HEK293T (cell line): ENCODE results near the gene DIAPH3.

Experiments used
- BHLHE40 ChIP-seq: fragments of 450-650 bp; IDR thresholded peaks from 2 replicates; pipeline ENCODE4 v1.6.1; 2016; ENCODE audit warnings: mild to moderate bottlenecking, moderate library complexity, borderline replicate concordance
- CTBP1 ChIP-seq: fragments of 450-650 bp; IDR thresholded peaks from 2 replicates; pipeline ENCODE4 v1.6.1; 2016; ENCODE audit warnings: borderline replicate concordance
- ELF4 ChIP-seq: fragments of 450-650 bp; IDR thresholded peaks from 2 replicates; pipeline ENCODE4 v1.6.1; 2017; ENCODE audit warnings: antibody characterized with exemption
- FOXA1 ChIP-seq: fragments of 450-650 bp; IDR thresholded peaks from 2 replicates; pipeline ENCODE4 v1.6.1; 2016; ENCODE audit warnings: mild to moderate bottlenecking
- FOXK2 ChIP-seq: fragments of 450-650 bp; IDR thresholded peaks from 2 replicates; pipeline ENCODE4 v1.6.1; 2016; ENCODE audit warnings: mild to moderate bottlenecking
- FOXM1 ChIP-seq: fragments of 450-650 bp; IDR thresholded peaks from 2 replicates; pipeline ENCODE4 v1.6.1; 2017; ENCODE audit warnings: mild to moderate bottlenecking, borderline replicate concordance
- HDGF ChIP-seq: fragments of 450-650 bp; IDR thresholded peaks from 2 replicates; pipeline ENCODE4 v1.6.1; 2017; ENCODE audit warnings: antibody characterized with exemption, borderline replicate concordance
- L3MBTL2 ChIP-seq: fragments of 450-650 bp; conservative IDR thresholded peaks from 2 replicates; pipeline ENCODE4 v1.6.1; 2016; ENCODE audit warnings: mild to moderate bottlenecking
- LEF1 ChIP-seq: fragments of 450-650 bp; IDR thresholded peaks from 2 replicates; pipeline ENCODE4 v1.6.1; 2017; ENCODE audit warnings: mild to moderate bottlenecking, borderline replicate concordance
- PKNOX1 ChIP-seq: fragments of 450-650 bp; IDR thresholded peaks from 2 replicates; pipeline ENCODE4 v1.6.1; 2016
- SP1 ChIP-seq: fragments of 450-650 bp; IDR thresholded peaks from 2 replicates; pipeline ENCODE4 v1.6.1; 2017
- SUZ12 ChIP-seq: fragments of 450-650 bp; IDR thresholded peaks from 2 replicates; pipeline ENCODE4 v1.6.1; 2016; ENCODE audit warnings: mild to moderate bottlenecking
- TARDBP ChIP-seq: fragments of 450-650 bp; IDR thresholded peaks from 2 replicates; pipeline ENCODE4 v1.6.1; 2016
- ZNF384 ChIP-seq: fragments of 450-650 bp; IDR thresholded peaks from 2 replicates; pipeline ENCODE4 v1.6.1; 2016

DNA sequence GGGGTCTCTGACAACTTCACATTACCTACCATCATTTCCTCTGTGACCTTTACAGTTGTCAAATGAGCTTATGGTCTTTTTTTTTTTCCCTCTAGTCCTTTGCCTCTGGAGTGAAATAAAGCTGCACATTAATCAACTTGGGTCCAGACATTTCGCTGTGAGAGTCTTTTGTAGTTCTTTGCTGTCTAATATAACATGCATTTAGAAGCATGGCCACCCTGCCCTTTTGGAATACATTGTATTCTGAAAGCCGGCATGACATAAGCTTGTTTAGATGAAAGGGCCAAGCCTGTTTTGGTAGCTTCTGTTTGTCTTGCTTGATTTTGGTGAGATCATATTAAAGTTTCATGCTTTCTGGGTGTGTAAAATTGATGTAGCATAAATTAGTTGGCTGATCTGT, 509.8 kb downstream of the DIAPH3 start:
- TF ChIP-seq PKNOX1: no peak
- no peak for TF ChIP-seq FOXK2
- no peak for TF ChIP-seq BHLHE40
- no peak for TF ChIP-seq SP1
- no peak for TF ChIP-seq ELF4
- no peak for TF ChIP-seq LEF1
- TF ChIP-seq FOXA1: no peak
- TF ChIP-seq CTBP1: no peak
- TF ChIP-seq TARDBP: no peak
- no peak for TF ChIP-seq ZNF384
- TF ChIP-seq L3MBTL2: no peak
- no peak for TF ChIP-seq SUZ12
- TF ChIP-seq FOXM1: no peak
- no peak for TF ChIP-seq HDGF
